NCI-H146 (cell line): Measurements from ENCODE around the gene DUSP23.

ENCODE experiments used
- DNase-seq: peaks from one replicate; lab custom pipeline; 2025; lab: John Stamatoyannopoulos, UW

Gene DUSP23

GRCh38 chr1:159828176-159828575, 47.4 kb downstream of the DUSP23 start:
- no peak for DNase-seq

GRCh38 chr1:159828581-159829272, 48.0 kb downstream of the DUSP23 start:
- no peak for DNase-seq

DNA sequence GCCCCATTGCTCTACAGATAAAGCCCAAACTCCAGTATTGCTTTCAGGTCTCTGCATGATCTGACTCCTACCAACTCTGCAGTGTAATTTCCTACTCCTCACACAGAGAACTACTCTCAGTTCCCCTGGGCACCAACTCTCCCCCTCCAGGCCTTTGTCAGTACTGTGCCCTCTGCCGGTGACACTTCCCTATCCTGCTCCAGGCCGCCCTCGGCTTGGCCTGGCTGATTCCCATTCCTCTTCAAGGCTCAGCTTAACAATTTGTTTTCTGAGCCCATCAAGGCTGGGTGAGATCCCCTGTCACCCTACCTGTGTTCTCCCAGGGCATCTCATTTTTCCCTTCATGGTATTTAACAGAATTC, 48.5 kb downstream of the DUSP23 start:
- DNase-seq = peak; percentile 43

GRCh38 chr1:159829822-159830465, 49.2 kb downstream of the DUSP23 start:
- DNase-seq = no peak

DNA sequence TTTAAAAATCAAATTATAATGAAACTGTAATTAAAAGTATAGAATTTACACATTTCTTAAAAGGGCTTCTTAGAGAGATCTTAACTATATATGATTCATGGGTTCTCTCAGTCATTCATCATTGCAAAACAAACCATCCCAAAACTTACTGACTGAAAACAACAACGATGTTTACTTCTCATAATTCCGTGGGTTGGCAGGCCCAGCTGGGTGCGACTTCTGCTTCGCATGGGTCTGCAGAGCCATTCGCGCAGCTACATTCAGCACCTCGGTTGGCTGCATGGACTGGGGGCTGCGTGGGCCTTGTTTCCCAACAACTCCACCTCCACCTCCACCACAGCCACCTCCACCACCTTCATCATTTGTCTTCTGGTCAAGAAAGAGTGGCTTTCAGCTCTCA, 50.0 kb downstream of the DUSP23 start:
- no peak for DNase-seq

DNA sequence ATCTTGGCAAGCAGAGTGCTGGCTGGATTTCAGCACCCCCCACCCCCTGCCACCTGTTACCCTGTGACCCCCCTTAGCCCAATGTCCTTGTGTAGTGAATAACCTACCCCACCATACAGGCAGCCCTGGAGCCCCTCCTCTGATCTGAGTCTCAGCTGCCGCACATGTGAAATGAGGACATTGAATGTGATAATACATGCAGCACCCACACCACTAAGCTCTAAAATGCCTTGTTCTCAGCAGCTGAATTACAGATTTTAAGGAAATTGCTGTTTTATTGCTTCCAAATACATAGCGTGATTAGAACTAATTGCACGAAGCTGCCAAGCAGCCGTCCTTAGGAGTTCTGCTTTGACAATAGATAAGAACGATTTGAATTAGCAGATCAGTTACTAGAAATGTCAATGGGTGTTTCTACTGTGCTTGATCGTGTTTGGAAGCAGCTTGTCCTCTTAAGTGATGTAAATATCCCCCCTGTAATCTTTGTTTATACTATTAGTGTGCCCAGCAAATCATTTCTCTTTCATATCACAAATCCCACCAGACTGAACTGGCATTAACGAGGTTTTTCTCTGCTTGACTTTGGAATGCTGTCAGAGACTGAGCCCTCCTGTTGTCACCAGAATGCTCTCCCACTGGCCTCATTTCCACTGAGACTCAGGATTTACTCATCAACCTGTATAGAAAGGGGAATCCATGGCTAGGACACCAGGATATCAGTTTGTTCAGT, 50.8 kb downstream of the DUSP23 start:
- DNase-seq = peak; percentile 82
